Endothelial cell of umbilical vein (primary cell): ENCODE data around the gene CLDN2. TPM values are rescaled to one million over a fixed set of nuclear protein-coding genes. Genes with fewer than 3 reads are reported as not detected.

Experiments
- BruUV-seq: library from RNA; stranded (reverse); fragments of 400-500 nt; replicated peaks from 2 replicates; lab custom pipeline; 2021; lab: Mats Ljungman, UMichigan
- CTCF ChIA-PET: fragments of 300-600, 350-600 bp; sonication (Branson Sonifier 250); formaldehyde crosslinking; loops from one replicate; lab custom pipeline; 2021; ENCODE audit warnings: antibody characterized with exemption, inconsistent platforms; lab: Charles Lee
- POLR2A ChIA-PET: fragments of 300-600, 350-600 bp; sonication (Branson Sonifier 250); formaldehyde crosslinking; loops from one replicate; lab custom pipeline; 2021; ENCODE audit warnings: antibody characterized with exemption, inconsistent platforms; lab: Charles Lee
- DNase-seq: peaks from one replicate; pipeline ENCODE4 v3.0.0-alpha.2; 2011; ENCODE audit warnings: low read depth, low spot score
- FAIRE-seq: peaks from 2 replicates; lab custom pipeline; 2011; peaks lifted over from hg19 to GRCh38; lab: Jason Lieb, UNC
- H2AFZ ChIP-seq: 2 replicates; pipeline ENCODE4 v1.6.0; 2012; ENCODE audit warnings: low read depth, low read length, control low read depth, inconsistent platforms
- H3K27ac ChIP-seq: 2 replicates; pipeline ENCODE4 v1.5.1; 2011; ENCODE audit warnings: low read depth, mild to moderate bottlenecking, control low read depth, low read length, moderate library complexity; ENCODE audit not compliant: insufficient read depth
- H3K27me3 ChIP-seq, 2 experiments: 2 replicates each; pipeline versions ENCODE4 v1.6.0 to v1.6.1; 2011; ENCODE audit warnings: low read length in 2 of 2, mixed read lengths in 1 of 2; ENCODE audit not compliant: control insufficient read depth in 2 of 2, insufficient read depth in 2 of 2
- H3K36me3 ChIP-seq, 2 experiments: 2 replicates in 1 of 2; 3 replicates in 1 of 2; pipeline ENCODE4 v1.5.1; 2011; ENCODE audit warnings: low read length in 2 of 2, mild to moderate bottlenecking in 1 of 2, moderate library complexity in 1 of 2; ENCODE audit not compliant: control insufficient read depth in 2 of 2, insufficient read depth in 2 of 2; ENCODE audit errors: extremely low read depth in 1 of 2
- H3K4me1 ChIP-seq: 3 replicates; pipeline ENCODE4 v1.5.1; 2011; ENCODE audit warnings: mild to moderate bottlenecking, low read length; ENCODE audit not compliant: control insufficient read depth, insufficient read depth; ENCODE audit errors: extremely low read depth
- H3K4me2 ChIP-seq: 2 replicates; pipeline ENCODE4 v1.6.1; 2011; ENCODE audit warnings: low read length, control low read depth, mixed read lengths; ENCODE audit not compliant: insufficient read depth
- H3K4me3 ChIP-seq, 3 experiments: fragments of 200-600 bp in 1 of 3; sonication (generic), shearing (Covaris generic) in 1 of 3; replicated peaks in 1 of 3; 2 replicates each; pipeline ENCODE4 v1.5.1; 2011 to 2016; ENCODE audit warnings: control low read depth in 3 of 3, low read length in 3 of 3, mild to moderate bottlenecking in 2 of 3, inconsistent platforms in 1 of 3, low read depth in 1 of 3, moderate library complexity in 1 of 3; ENCODE audit not compliant: insufficient read depth in 1 of 3
- H3K79me2 ChIP-seq: 2 replicates; pipeline ENCODE4 v1.6.0; 2012; ENCODE audit warnings: low read length, inconsistent platforms; ENCODE audit not compliant: control insufficient read depth, insufficient read depth
- H3K9ac ChIP-seq: replicated peaks from 2 replicates; pipeline ENCODE3; 2011; ENCODE audit warnings: low read length, control low read depth; ENCODE audit not compliant: insufficient read depth; ENCODE audit errors: extremely low read depth
- H3K9me1 ChIP-seq: replicated peaks from 3 replicates; pipeline ENCODE4 v1.6.0; 2011; ENCODE audit warnings: mild to moderate bottlenecking, low read length; ENCODE audit not compliant: control insufficient read depth, insufficient read depth; ENCODE audit errors: extremely low read depth
- H3K9me3 ChIP-seq: replicated peaks from 2 replicates; pipeline ENCODE4 v1.5.1; 2012; ENCODE audit warnings: low read length, inconsistent platforms; ENCODE audit not compliant: control insufficient read depth, insufficient read depth
- H4K20me1 ChIP-seq: replicated peaks from 2 replicates; pipeline ENCODE3; 2011; ENCODE audit warnings: mild to moderate bottlenecking, low read length; ENCODE audit not compliant: control insufficient read depth, insufficient read depth; ENCODE audit errors: extremely low read depth
- CTCF ChIP-seq, 2 donors: IDR thresholded peaks; 1 replicate in 1 of 2; 2 replicates in 1 of 2; pipeline ENCODE4 v1.5.1; 2011; ENCODE audit warnings: low read length in 2 of 2, mild to moderate bottlenecking in 2 of 2, moderate library complexity in 2 of 2, control low read depth in 1 of 2, inconsistent platforms in 1 of 2, low read depth in 1 of 2; ENCODE audit not compliant: insufficient read depth in 1 of 2; ENCODE audit errors: extremely low read depth in 1 of 2
- EZH2 ChIP-seq: IDR thresholded peaks from 2 replicates; pipeline ENCODE4 v1.6.1; 2012; ENCODE audit warnings: borderline replicate concordance, low read depth, mild to moderate bottlenecking, moderate library complexity, low read length, inconsistent platforms; ENCODE audit not compliant: severe bottlenecking
- FOS ChIP-seq: IDR thresholded peaks from 2 replicates; pipeline ENCODE4 v1.6.1; 2011; ENCODE audit warnings: mild to moderate bottlenecking, low read length, moderate library complexity, borderline replicate concordance; ENCODE audit not compliant: insufficient read depth
- GATA2 ChIP-seq: IDR thresholded peaks from 2 replicates; pipeline ENCODE4 v1.7.0; 2011; ENCODE audit warnings: low read depth, mild to moderate bottlenecking, moderate library complexity, mixed read lengths, low read length; ENCODE audit not compliant: insufficient read length, insufficient read depth
- JUN ChIP-seq: IDR thresholded peaks from 2 replicates; pipeline ENCODE4 v1.6.1; 2011; ENCODE audit warnings: borderline replicate concordance, low read depth; ENCODE audit not compliant: insufficient read length, insufficient read depth
- MYC ChIP-seq: IDR thresholded peaks from one replicate; pipeline ENCODE4 v1.6.1; 2011; ENCODE audit warnings: mild to moderate bottlenecking, low read depth, low read length
- POLR2A ChIP-seq: IDR thresholded peaks from 2 replicates; pipeline ENCODE4 v1.6.1; 2012; ENCODE audit warnings: low read depth, mild to moderate bottlenecking, control low read depth, low read length
- POLR2AphosphoS5 ChIP-seq: IDR thresholded peaks from 2 replicates; pipeline ENCODE4 v1.6.1; 2012; ENCODE audit warnings: low read depth, mild to moderate bottlenecking, control low read depth, low read length, moderate library complexity; ENCODE audit not compliant: insufficient read depth
- dilution Hi-C: fragments of 300-500 bp; cut with MboI; formaldehyde crosslinking; loops from one replicate; pipeline ENCODE4 v1.15.0; 2019; ENCODE audit warnings: low sequenced_read_pairs; ENCODE audit not compliant: extremely low pct_ligation_motif_present
- intact Hi-C: fragments of 100-400 bp; cut with micrococcal nuclease; formaldehyde crosslinking; loops from one replicate; pipeline ENCODE4 v1.10.0; 2022
- polyA plus RNA-seq, 4 experiments: library from polyadenylated mRNA; depleted of rRNA in 3 of 4; stranded (reverse) in 3 of 4; unstranded in 1 of 4; fragments of >200 nt; gene quantifications; 2 replicates each; pipeline versions ENCODE4 v1.2.1 to v1.2.3, GENCODE V29; 2011 to 2012; ENCODE audit warnings: missing spikeins in 1 of 4
- total RNA-seq: library from RNA; stranded (reverse); gene quantifications from 2 replicates; pipeline ENCODE4 v1.2.3, GENCODE V29; 2021
- TF ChIP-seq, protein P1 (sequence below): IDR thresholded peaks from 2 replicates; pipeline ENCODE4 v1.6.1; 2011; ENCODE audit not compliant: insufficient read depth, insufficient read length

The CLDN2 gene
- total and polyA plus RNA-seq, 2 donors (not counting 3 experiments of a cell fraction or from before 2014, with no cell fraction given): not detected

- H3K9ac ChIP-seq: no peak overlapping the region
- dilution Hi-C loops: no loop called here
- H3K9me1 ChIP-seq: no peaks in the 10 kb centered on the region
- FAIRE-seq (peak; percentile 50), DNase-seq (peak; percentile 35)
- H3K4me2 ChIP-seq: no peak overlapping the region
- BruUV-seq: no TSS peak
- H4K20me1 ChIP-seq: no peaks in the 10 kb centered on the region
- peak in 1 of 2 donors; percentile 8 for TF ChIP-seq CTCF (IDR thresholded peaks at IDR 0.05; ENCODE audit: extremely low read depth in 1 of 2, insufficient read depth in 1 of 2, low read depth in 1 of 2, low read length in 2 of 2)
- no peak for TF ChIP-seq JUN
- H3K4me3 ChIP-seq: no peak overlapping the region
- ChIA-PET POLR2A (no interaction called here), CTCF (interaction anchor here (0.6 to 3.3 kb wide), 21 partner anchors 8 to 1265 kb away, joined by 3 to 28 read pairs (median 3); no protein-coding TSS in a partner anchor)
- H3K27me3 ChIP-seq: no peaks in the 10 kb centered on the region
- no peak overlapping the region for H2AFZ ChIP-seq
- H3K36me3 ChIP-seq: no peaks in the 10 kb centered on the region
- no peaks in the 10 kb centered on the region for H3K4me1 ChIP-seq
- H3K79me2 ChIP-seq: no peaks in the 10 kb centered on the region
- no peak overlapping the region for H3K27ac ChIP-seq
- intact Hi-C loops: loop anchor here (5.0 to 10.0 kb wide), 2 partner anchors 1021 to 1103 kb away; no protein-coding TSS in a partner anchor
- H3K9me3 ChIP-seq: no peaks in the 10 kb centered on the region
Measured at GRCh38 chrX:106874075-106874474, 46.1 kb upstream of the CLDN2 start.

GRCh38 chrX:106875151-106875550 lies 45.1 kb upstream of the CLDN2 start:
- H3K36me3 ChIP-seq: no peaks in the 10 kb centered on the region
- no peaks in the 10 kb centered on the region for H3K9me1 ChIP-seq
- ChIA-PET CTCF (interaction anchor here (1.1 to 3.3 kb wide), 11 partner anchors 8 to 553 kb away, joined by 3 to 28 read pairs (median 5); no protein-coding TSS in a partner anchor), POLR2A (no interaction called here)
- H3K27ac ChIP-seq: no peak overlapping the region
- FAIRE-seq (no peak), DNase-seq (no peak)
- no peaks in the 10 kb centered on the region for H3K4me1 ChIP-seq
- H3K4me3 ChIP-seq: no peak overlapping the region
- H3K79me2 ChIP-seq: no peaks in the 10 kb centered on the region
- no TSS peak for BruUV-seq
- TF ChIP-seq, protein P1, sequence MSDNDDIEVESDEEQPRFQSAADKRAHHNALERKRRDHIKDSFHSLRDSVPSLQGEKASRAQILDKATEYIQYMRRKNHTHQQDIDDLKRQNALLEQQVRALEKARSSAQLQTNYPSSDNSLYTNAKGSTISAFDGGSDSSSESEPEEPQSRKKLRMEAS: no peak
- no peak for TF ChIP-seq GATA2
- TF ChIP-seq CTCF (IDR thresholded peaks at IDR 0.05; ENCODE audit: extremely low read depth in 1 of 2, insufficient read depth in 1 of 2, low read depth in 1 of 2, low read length in 2 of 2): no peak
- no peak for TF ChIP-seq EZH2
- TF ChIP-seq FOS: no peak
- TF ChIP-seq POLR2AphosphoS5: no peak
- TF ChIP-seq MYC: no peak
- TF ChIP-seq JUN: no peak
- no peak for TF ChIP-seq POLR2A
- no peaks in the 10 kb centered on the region for H3K27me3 ChIP-seq
- H4K20me1 ChIP-seq: no peaks in the 10 kb centered on the region
- H3K4me2 ChIP-seq: no peak overlapping the region
- intact Hi-C loops: loop anchor here (10.0 kb wide), 1 partner anchor 1020 kb away; no protein-coding TSS in a partner anchor
- no peaks in the 10 kb centered on the region for H3K9me3 ChIP-seq
- dilution Hi-C loops: no loop called here
- no peak overlapping the region for H2AFZ ChIP-seq
- H3K9ac ChIP-seq: no peak overlapping the region
